ENCODE measurements around the gene MRAS. TPM values are rescaled to one million over a fixed set of nuclear protein-coding genes. Genes with fewer than 3 reads are reported as not detected.
"Not testable (repeated sequence)": the region's sequence is repeated elsewhere in the genome, so short reads cannot be mapped to it uniquely, and the experiment has no call there.

The MRAS gene
- total RNA-seq, 6 donors from 2014 or later, result 15.7 to 56.0 (median 34.8) TPM

- Histone ChIP-seq H3K27ac (no peak overlapping the region), H3K4me3 (no peak overlapping the region), H3K36me3 (no peaks in the 10 kb centered on the region), H3K4me1 (peaks cover 0 to 2% (median 0%) of the 10 kb centered on the region in 4 donors), H3K9me3 (no peaks in the 10 kb centered on the region), H3K27me3 (no peaks in the 10 kb centered on the region)
- 74 to 83% methylated on average over 4 of the region's 4 CpGs for WGBS, 2 donors
- DNase-seq (no peak), ATAC-seq (ENCODE audit: low FRiP score in 2 of 2) (no peak)
- TF ChIP-seq, protein P1, sequence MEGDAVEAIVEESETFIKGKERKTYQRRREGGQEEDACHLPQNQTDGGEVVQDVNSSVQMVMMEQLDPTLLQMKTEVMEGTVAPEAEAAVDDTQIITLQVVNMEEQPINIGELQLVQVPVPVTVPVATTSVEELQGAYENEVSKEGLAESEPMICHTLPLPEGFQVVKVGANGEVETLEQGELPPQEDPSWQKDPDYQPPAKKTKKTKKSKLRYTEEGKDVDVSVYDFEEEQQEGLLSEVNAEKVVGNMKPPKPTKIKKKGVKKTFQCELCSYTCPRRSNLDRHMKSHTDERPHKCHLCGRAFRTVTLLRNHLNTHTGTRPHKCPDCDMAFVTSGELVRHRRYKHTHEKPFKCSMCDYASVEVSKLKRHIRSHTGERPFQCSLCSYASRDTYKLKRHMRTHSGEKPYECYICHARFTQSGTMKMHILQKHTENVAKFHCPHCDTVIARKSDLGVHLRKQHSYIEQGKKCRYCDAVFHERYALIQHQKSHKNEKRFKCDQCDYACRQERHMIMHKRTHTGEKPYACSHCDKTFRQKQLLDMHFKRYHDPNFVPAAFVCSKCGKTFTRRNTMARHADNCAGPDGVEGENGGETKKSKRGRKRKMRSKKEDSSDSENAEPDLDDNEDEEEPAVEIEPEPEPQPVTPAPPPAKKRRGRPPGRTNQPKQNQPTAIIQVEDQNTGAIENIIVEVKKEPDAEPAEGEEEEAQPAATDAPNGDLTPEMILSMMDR (IDR thresholded peaks at IDR 0.05), result no peak
- TF ChIP-seq EP300 (IDR thresholded peaks at IDR 0.05) (no peak), POLR2A (IDR thresholded peaks at IDR 0.05) (no peak), POLR2AphosphoS5 (IDR thresholded peaks at IDR 0.05) (no peak)
Measured at GRCh38 chr3:138375447-138375846, 27.1 kb downstream of the MRAS start.

DNA sequence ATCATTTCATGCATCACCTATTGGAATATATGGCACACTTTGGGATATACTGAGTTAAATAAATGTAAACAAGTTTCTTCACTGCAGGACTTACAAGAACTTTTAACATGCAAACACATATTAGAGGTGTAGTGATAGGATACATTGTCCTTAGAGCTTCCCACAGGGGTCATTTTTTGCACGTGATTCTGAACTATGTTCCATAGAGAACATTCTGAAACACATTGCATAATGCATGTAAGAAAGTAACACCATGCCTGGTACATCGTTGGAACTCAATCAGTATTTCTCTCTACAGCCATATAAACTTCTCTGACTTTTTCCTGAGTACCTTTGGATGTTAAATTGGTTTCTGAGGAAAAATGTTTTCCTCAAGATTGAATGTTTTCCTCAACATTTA, 28.3 kb downstream of the MRAS start:
- no peak for ATAC-seq (ENCODE audit: low FRiP score in 2 of 2)
- Histone ChIP-seq H3K36me3 (no peaks in the 10 kb centered on the region), H3K9me3 (no peaks in the 10 kb centered on the region), H3K27ac (no peak overlapping the region), H3K4me1 (peaks cover 5 to 10% (median 7%) of the 10 kb centered on the region in 4 donors), H3K4me3 (no peak overlapping the region), H3K27me3 (no peaks in the 10 kb centered on the region)
- DNase-seq, result no peak
- 65 to 87% methylated on average over 2 of the region's 2 CpGs for WGBS, 2 donors
- TF ChIP-seq POLR2AphosphoS5 (IDR thresholded peaks at IDR 0.05) (no peak), EP300 (IDR thresholded peaks at IDR 0.05) (no peak), POLR2A (IDR thresholded peaks at IDR 0.05) (no peak)
- TF ChIP-seq, protein P1 (IDR thresholded peaks at IDR 0.05), result no peak

DNA sequence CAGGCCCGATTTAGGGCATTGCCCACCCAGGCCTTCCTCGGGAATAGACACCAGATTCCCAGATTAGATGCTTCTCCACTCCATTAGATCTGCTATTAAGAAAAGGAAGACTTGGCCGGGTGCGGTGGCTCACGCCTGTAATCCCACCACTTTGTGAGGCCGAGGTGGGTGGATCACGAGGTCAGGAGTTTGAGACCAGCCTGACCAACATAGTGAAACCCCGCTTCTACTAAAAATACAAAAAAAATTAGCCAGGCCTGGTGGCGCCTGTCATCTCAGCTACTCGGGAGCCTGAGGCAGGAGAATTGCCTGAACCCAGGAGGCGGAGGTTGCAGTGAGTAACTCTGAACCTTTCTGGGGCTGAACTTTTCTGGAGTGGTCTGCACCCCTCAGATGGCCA, 28.8 kb downstream of the MRAS start:
- not testable (repeated sequence) for H3K36me3 ChIP-seq; H3K4me3 ChIP-seq; ATAC-seq (ENCODE audit: low FRiP score in 2 of 2); H3K9me3 ChIP-seq; H3K27ac ChIP-seq; DNase-seq; H3K27me3 ChIP-seq
- 93 to 96% methylated on average over 11 of the region's 11 CpGs for WGBS, 2 donors
- peaks cover 10 to 15% (median 12%) of the 10 kb centered on the region in 4 donors for H3K4me1 ChIP-seq

- Histone ChIP-seq H3K36me3 (no peaks in the 10 kb centered on the region), H3K4me3 (no peak overlapping the region), H3K9me3 (no peaks in the 10 kb centered on the region), H3K4me1 (peaks cover 16 to 21% (median 18%) of the 10 kb centered on the region in 4 donors), H3K27me3 (no peaks in the 10 kb centered on the region), H3K27ac (no peak overlapping the region)
- TF ChIP-seq EP300 (IDR thresholded peaks at IDR 0.05) (no peak), POLR2AphosphoS5 (IDR thresholded peaks at IDR 0.05) (no peak), POLR2A (IDR thresholded peaks at IDR 0.05) (no peak)
- TF ChIP-seq, protein P1 (IDR thresholded peaks at IDR 0.05), result no peak
- whole genome bisulfite sequencing, 2 donors, result 82 to 84% methylated on average over 5 of the region's 5 CpGs
- no peak for ATAC-seq (ENCODE audit: low FRiP score in 2 of 2)
- DNase-seq, result no peak
Measured at GRCh38 chr3:138377804-138378203, 29.4 kb downstream of the MRAS start.

GRCh38 chr3:138378331-138378730, 30.0 kb downstream of the MRAS start:
- TF ChIP-seq, protein P1 (IDR thresholded peaks at IDR 0.05), result no peak
- no peak for TF ChIP-seq EP300 (IDR thresholded peaks at IDR 0.05)
- no peak for TF ChIP-seq POLR2A (IDR thresholded peaks at IDR 0.05)
- TF ChIP-seq POLR2AphosphoS5 (IDR thresholded peaks at IDR 0.05), result no peak
- Histone ChIP-seq H3K4me1 (peaks cover 16 to 22% (median 19%) of the 10 kb centered on the region in 4 donors), H3K36me3 (no peaks in the 10 kb centered on the region), H3K4me3 (no peak overlapping the region), H3K27ac (no peak overlapping the region), H3K9me3 (no peaks in the 10 kb centered on the region), H3K27me3 (no peaks in the 10 kb centered on the region)
- ATAC-seq (ENCODE audit: low FRiP score in 2 of 2) (no peak), DNase-seq (no peak)
- WGBS, 2 donors, result 72 to 84% methylated on average over 5 of the region's 5 CpGs

Data from upper lobe of left lung (tissue), 6 donors.